ENCODE data around the gene SIN3B. TPM values are rescaled to one million over a fixed set of nuclear protein-coding genes. Genes with fewer than 3 reads are reported as not detected.

Gene SIN3B
- total and polyA plus RNA-seq, 9 of the 15 experiments (the other 6 are each of a cell fraction or from before 2014, with no cell fraction given) = 0.51 to 34.2 (median 14.3) TPM

DNA sequence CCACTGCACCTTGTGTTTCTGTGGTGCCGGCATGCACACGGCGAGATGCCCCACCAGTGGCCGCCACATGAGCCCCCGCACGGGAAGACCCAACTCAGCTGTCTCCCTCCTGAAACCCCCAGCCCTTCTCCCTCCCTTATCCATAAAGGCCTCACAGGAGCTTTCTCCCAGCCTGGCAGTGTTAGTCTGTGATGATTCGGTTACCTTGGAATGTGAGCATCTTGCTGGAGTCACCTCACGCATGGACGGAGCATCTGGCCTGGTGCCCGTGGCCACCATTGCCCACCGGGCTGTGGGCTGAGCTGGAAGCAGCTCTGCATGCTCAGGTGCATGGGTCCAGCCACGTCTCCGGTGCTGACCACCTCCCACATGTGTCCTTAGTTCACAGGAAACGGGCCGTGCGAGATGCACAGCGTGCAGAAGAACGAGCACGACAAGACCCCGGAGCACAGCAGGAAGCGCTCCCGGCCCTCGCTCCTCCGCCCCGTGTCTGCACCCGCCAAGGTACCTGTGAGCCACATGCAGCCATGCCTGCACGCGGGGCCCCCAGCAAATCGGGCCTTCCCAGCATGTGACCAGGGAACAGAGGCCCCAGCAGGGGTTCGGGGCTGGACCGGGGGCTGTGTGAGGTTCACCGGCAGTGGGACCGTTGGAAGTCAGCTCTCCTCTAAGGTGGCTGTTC is 22.0 kb downstream of the SIN3B start (continued):
- TF ChIP-seq ARID4B (CRISPR knock-in tag; IDR thresholded peaks at IDR 0.05) (no peak), NFXL1 (CRISPR knock-in tag; IDR thresholded peaks at IDR 0.05) (no peak), PHF21A (IDR thresholded peaks at IDR 0.05; ENCODE audit: borderline replicate concordance, low read depth) (no peak), ZNF436 (CRISPR knock-in tag; IDR thresholded peaks at IDR 0.05) (no peak), BCL6 (CRISPR knock-in tag; IDR thresholded peaks at IDR 0.05) (no peak), ZNF699 (CRISPR knock-in tag; IDR thresholded peaks at IDR 0.05; ENCODE audit: insufficient replicate concordance) (no peak), ZNF408 (CRISPR knock-in tag; IDR thresholded peaks at IDR 0.05; ENCODE audit: low read depth) (no peak), ZBTB9 (CRISPR knock-in tag; IDR thresholded peaks at IDR 0.05) (no peak)
